Measurements from ENCODE around the gene PLD4.

PLD4 gene

DNA sequence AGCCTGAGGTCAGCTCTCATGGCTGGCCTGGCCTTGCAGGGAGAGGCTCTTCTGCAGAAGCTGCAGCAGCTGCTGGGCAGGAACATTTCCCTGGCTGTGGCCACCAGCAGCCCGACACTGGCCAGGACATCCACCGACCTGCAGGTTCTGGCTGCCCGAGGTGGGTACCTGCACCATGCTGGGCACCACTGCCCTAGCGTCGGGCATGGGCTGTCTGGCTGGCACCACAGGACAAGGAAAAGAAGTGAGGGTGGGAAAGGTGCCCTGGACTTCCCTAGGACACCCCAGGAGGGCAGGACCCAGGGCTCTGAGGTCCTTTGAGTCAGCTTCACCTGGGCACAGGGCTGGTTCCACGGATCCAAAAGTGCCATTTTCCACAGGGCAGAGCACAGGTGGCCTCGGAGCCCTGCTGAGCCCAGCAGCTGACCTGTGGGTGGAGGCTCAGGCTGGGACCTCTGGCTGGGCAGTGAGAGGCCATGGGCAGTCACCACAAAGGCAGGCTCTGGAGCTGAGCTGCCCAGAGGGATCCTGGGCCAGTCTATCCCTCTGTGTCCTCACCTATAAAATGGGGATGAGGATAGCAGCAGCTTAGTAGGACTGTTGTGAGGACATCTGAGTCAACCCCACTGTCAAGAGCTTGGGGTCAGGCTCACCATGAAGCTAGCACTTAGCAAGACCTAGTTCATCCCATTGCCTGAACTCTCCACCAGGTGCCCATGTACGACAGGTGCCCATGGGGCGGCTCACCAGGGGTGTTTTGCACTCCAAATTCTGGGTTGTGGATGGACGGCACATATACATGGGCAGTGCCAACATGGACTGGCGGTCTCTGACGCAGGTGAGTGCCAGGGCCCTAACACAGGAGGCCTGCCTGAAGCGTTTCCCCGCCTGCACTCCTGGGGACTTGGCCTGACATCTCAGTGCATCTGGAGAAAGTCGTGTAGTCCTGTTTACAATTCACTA, 4.9 kb downstream of the PLD4 start:
- no peak for DNase-seq

- DNase-seq: no peak
Measured at GRCh38 chr14:104930526-104931303, 6.0 kb downstream of the PLD4 start.

DNA sequence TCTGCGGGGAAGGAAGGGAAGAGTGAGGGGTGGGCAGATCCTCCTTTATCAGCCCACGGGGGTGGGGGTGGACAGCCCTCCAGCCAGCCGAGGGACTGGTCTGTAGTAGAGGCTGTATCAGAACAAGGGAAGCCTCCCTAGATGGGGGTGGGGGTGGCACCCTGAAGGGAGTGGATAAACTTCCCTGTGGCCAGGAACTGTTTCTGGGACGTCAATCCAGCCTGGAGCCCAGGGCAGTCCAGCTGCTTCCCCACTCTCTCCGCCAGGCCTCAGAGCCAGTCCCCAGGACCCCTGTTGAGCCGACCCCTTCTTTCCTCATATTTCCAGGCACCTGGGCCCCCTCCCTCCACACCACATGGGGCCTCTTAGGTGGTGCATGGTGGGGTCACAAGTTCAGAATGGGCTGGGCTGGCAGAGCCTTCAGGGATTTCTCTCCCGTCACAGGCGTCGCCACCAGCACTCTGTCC, 6.7 kb downstream of the PLD4 start:
- DNase-seq: no peak

DNA sequence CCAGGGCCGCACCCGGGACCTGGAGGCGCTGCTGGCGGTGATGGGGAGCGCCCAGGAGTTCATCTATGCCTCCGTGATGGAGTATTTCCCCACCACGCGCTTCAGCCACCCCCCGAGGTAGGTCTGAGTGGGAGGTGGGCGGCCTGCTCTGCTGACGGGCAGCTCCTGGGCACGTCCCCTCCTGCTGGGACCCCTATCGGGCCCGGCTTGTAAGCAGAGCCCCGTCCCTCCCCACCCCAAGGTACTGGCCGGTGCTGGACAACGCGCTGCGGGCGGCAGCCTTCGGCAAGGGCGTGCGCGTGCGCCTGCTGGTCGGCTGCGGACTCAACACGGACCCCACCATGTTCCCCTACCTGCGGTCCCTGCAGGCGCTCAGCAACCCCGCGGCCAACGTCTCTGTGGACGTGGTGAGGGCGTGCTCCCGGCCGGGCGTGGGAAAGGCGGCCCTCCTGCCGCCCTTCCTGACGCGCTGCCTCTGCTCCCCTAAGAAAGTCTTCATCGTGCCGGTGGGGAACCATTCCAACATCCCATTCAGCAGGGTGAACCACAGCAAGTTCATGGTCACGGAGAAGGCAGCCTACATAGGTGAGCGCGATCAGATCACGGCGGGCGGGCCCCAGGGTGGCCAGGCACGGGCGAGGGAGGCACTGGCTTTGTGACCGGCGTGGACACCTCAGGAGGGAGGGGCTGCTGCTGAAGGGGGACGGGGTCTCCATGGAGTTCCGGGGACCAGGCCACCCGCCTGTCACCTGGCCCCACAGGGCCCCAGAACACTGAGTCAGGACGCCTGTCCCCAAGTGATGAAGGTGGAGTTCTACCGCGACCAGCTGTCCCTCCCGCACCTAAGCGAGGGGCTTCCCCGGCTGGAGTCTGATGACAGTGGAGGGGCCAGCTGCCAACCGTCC, 7.3 kb downstream of the PLD4 start:
- DNase-seq: no peak

- DNase-seq: peak; percentile 85
Measured at GRCh38 chr14:104932676-104933631, 8.3 kb downstream of the PLD4 start.

DNA sequence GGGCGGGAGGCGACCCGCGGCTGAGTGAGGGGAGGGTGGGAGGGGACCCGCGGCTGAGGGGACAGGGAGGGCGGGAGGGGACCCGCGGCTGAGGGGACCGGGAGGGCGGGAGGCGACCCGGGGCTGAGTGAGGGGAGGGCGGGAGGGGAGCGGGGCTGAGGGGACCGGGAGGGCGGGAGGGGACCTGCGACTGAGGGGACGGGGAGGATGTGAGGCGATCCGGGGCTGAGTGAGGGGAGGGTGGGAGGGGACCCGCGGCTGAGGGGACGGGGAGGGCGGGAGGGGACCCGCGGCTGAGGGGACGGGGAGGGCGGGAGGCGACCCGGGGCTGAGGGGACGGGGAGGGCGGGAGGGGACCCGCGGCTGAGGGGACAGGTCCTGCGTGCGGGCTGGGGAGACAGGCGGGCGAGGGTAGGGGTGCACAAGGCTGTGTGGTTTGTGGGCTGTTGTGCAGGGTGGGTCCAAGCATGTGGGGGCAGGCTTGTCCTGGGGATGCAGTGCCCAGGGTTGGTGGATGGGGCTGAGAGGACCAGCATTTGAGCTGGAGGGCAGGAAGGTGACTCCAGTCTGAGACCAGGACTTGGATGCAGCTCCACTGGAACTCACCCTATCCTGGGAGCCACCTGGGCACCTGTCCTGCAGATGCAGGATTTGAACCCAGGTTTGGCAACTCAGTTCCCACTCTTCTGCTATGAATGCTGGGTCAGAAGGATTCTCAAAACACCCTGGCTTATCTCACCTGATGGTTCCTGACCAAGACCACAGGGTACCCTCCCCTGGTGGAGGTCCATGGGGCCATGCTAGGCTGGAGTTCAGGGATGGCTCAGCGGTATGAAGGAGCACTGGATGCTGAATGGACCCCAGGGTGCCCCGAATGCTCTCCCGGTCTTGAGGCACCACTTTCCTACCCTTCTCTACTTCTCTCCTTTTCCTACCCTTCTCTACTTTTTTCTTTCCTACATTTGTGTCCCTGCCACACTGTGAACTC, 9.4 kb downstream of the PLD4 start:
- no peak for DNase-seq

DNA sequence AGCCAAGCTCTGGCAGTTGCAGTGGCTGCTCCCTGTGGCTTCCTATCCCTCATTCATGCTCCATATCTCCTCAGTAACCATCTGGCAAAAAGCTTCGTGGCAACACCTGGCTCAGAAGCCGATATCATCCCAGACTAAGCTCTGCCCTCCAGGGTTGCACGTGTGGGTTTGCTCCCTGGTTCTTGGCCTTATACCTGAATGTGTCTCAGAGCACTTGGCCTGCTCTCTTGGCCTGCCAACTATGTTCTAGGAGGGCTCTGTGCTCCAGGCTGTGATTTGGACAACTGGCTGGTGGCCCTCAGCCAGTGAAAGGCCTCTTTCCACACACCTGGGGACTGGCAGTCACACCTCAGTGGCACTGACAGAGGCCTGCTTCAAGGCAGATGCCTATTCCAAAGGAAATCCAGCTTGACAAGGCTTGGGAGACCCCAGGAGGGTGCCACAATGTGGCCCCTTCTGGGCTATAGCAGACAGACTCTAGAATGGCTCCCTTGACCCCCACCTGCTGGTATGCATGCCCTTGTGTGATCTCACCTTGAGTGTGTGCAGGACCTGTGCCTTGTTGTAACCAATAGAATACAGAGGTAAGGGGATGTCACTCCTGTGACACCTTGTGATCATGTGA, 10.5 kb downstream of the PLD4 start:
- no peak for DNase-seq

GRCh38 chr14:104935955-104936354, 11.3 kb downstream of the PLD4 start:
- no peak for DNase-seq

- DNase-seq: no peak
Measured at GRCh38 chr14:104936361-104937155, 11.9 kb downstream of the PLD4 start.

DNA sequence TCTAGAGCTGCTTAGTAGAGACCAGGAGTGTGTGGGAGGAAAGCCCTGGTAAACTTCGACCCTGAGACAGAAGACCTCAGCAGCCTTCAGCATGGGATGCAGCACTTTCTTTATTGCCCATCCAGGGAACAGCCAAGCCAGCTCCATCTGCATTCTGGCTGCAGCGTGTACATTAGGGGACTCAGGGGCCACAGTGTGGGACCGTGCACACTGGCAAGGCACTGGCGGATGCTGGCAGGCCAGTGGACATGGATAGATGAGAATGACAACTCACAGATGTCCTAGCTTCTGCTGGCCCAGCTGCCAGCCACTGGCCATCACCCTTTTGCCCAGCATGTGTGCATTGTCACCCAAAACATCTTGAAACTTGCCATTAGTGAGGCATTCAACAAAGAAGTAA, 12.5 kb downstream of the PLD4 start:
- no peak for DNase-seq

DNA sequence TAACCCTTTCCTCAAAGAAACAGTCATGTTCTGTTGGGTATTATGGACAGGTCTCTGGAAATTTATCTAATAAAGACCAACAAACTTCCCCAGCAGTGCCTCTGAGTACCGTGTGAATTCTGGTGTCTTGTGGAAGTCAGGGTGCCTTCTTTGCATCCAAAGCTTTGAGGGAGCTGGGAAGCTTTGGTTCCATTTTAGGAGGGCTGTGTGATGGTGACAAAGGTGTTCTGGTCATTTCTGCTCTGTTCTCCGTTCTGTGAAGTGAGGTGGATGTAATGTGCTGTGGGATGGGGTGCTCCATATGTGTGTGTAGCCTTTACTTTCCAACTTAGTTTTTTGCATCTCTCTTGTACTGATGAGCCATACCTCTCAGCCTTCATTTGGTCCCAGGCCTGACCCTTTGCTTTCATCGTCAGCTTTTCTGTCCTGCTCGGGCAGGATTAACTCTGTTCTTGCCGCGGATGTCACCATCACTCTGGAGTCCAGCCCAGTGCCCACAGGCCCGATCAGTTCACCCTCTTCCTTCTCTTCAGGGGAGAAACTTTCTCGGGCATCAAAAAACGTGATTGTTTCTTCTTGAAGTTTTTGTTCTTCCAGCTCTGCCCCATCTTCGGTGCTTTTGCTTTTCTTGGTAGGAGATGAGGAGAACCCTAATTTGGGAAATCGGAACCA, 13.2 kb downstream of the PLD4 start:
- DNase-seq: no peak

- no peak for DNase-seq
Measured at GRCh38 chr14:104938436-104938835, 13.8 kb downstream of the PLD4 start.

DNA sequence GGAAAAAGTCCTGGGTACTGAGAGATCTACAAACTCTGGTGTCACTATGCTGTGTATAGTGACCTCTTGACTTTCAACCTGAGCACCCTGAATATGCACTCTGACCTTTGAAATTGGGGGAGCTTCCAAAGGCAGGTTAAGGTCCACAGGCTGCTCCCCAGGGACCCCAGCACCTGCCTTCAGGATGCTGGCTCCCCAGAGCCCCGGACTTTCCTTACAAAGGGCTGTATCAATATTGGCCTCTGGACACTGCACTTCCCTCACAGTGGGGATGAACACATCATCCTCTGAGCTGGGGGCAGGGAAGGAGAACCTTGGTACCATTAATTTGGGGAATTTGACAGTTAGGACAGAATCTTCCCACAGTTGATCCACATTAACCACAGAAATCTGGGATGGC, 14.3 kb downstream of the PLD4 start:
- DNase-seq: no peak

DNA sequence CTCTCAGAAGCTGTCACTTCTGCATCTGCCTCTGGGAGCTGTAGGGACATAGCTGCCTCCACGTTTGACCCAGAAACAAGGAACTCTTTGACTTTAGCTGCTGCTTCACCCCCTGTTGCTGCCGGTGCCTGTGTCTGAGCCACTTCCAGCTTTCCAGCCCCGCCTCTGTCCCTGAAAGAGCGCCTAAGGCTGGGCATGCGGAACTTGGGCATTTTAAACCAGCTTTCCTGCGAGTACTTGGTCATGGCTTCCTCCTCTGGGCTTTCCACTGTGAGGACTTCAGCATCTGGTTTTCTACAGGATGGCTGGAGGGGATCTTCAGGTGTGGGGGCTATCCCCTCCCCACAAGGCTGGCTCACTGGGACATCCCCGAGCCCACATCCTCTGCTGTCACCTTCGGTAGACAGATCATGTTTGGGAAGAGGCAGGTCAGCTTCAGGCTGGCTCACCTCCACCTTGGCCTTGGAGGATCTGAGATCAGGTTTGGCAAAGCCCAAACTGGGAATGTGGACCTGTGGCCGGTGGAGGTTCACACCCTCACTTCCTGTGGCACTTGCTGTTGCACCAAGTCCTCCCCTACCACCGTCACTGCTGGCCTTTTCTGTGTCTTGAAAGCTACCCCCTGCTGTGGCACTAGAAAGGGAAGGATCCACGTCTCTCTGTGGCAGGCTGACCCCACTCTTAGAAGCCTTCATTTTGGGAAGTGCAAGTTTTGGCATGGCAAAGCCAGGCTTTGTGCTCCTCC, 15.2 kb downstream of the PLD4 start:
- no peak for DNase-seq

DNA sequence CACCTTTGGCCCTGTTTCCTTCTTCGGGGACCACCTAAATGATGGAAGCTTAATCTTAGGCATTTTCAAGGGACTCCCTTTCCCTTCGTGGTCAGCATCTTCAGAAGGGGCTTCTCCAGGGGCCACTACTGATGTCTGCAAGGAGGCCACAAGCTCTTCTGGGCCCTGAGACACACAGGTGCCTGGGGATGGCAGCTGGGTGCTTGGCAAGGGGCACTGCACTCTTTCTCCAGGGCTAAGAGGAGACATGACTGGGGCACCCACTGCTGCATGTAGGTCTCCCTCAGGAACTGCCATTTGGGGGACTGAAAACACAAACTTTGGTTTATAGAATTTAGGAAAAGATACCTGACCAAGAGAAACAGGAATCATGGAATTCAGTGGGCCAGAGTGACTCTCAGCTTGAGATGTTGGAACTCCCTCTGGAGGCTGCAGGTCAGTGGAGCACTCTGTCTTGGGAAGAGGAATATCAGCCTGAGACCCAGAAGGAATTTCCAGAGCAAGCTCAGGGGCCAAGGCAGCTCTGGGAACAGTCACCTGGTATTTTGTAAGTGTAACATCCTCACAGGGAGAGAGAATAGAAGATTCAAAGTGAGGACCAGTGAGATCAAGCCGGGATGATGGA, 16.0 kb downstream of the PLD4 start:
- DNase-seq: no peak

- DNase-seq: no peak
Measured at GRCh38 chr14:104941508-104942365, 17.1 kb downstream of the PLD4 start.

All from stimulated activated CD4-positive, alpha-beta T cell treated with anti-CD3 and anti-CD28 coated beads, Interleukin-1b, Interleukin-23, amount 100 ng/mL, for 48 hours (primary cell).